GM13976 (cell line): ENCODE results near the gene ZFYVE27.

Experiments
- DNase-seq: peaks from one replicate; pipeline ENCODE4 v3.0.0; 2012; ENCODE audit warnings: low spot score
- CTCF ChIP-seq: IDR thresholded peaks from 2 replicates; pipeline ENCODE4 v1.5.1; 2012; ENCODE audit warnings: borderline replicate concordance, mild to moderate bottlenecking; ENCODE audit not compliant: insufficient read depth; ENCODE audit errors: extremely low read depth, missing control alignments, control extremely low read depth
- in situ Hi-C: fragments of 300-500 bp; cut with MboI; formaldehyde crosslinking; loops from one replicate; pipeline ENCODE4 v1.12.0; 2022; ENCODE audit warnings: low sequenced_read_pairs, mixed read lengths, inconsistent platforms; ENCODE audit not compliant: unreplicated experiment

ZFYVE27 gene

GRCh38 chr10:97778452-97779302 is 41.7 kb downstream of the ZFYVE27 start:
- DNase-seq = no peak
- TF ChIP-seq CTCF = no peak
- in situ Hi-C loops = no loop called here

- DNase-seq = no peak
- in situ Hi-C loops = no loop called here
- no peak for TF ChIP-seq CTCF
These were observed 42.6 kb downstream of the ZFYVE27 start for GRCh38 chr10:97779492-97779891.

- in situ Hi-C loops = no loop called here
- no peak for TF ChIP-seq CTCF
- DNase-seq = no peak
These were observed 43.0 kb downstream of the ZFYVE27 start for GRCh38 chr10:97779975-97780374.

GRCh38 chr10:97780841-97781617 is 44.1 kb downstream of the ZFYVE27 start:
- no peak for TF ChIP-seq CTCF
- DNase-seq = no peak
- in situ Hi-C loops = no loop called here

GRCh38 chr10:97781618-97782331 is 44.8 kb downstream of the ZFYVE27 start:
- DNase-seq = no peak
- in situ Hi-C loops = no loop called here
- TF ChIP-seq CTCF = no peak

- DNase-seq = no peak
- in situ Hi-C loops = no loop called here
- TF ChIP-seq CTCF = no peak
These were observed 45.7 kb downstream of the ZFYVE27 start for GRCh38 chr10:97782455-97783228.
